Measurements from ENCODE around the gene SPATA3.
A peak's percentile ranks its signal among the peaks of the same experiment; 100 is the strongest.

The SPATA3 gene

DNA sequence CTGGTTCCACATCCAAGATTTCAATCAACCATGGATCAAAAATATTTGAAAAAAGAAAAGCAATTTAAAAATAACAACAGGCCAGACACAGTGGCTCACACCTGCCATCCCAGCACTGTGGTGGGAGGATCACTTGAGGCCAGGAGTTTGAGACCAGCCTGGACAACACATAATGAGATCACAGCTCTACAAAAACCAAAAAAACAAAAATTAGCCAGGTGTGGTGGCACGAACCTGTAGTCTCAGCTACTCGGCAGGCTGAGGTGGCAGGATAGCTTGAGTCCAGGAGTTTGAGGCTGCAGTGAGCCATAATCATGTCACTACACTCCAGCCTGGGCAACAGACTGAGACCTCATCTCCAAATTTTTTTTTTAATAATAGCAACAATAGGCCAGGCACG is 13.4 kb upstream of the SPATA3 start:
- Histone ChIP-seq H3K79me1 (ENCODE audit: low read depth, low read length) (no peaks in the 10 kb centered on the region), H3K9me3 (replicated peaks in 1 of 2; ENCODE audit: control insufficient read depth in 2 of 2, insufficient read depth in 1 of 2, low read depth in 1 of 2, low read length in 2 of 2) (no peaks in the 10 kb centered on the region), H2BK12ac (ENCODE audit: low read length) (no peak overlapping the region), H3K36me3 (replicated peaks in 1 of 2; ENCODE audit: control insufficient read depth in 2 of 2, insufficient read depth in 2 of 2, low read length in 2 of 2) (no peaks in the 10 kb centered on the region), H3K4ac (ENCODE audit: low read length) (no peak overlapping the region), H4K91ac (ENCODE audit: low read depth, low read length, poor library complexity) (no peak overlapping the region), H3K27me3 (ENCODE audit: control insufficient read depth in 3 of 3, insufficient read depth in 3 of 3, low read depth in 1 of 3, low read length in 3 of 3) (peaks cover 0 to 2% (median 0%) of the 10 kb centered on the region in 3 experiments), H3K18ac (ENCODE audit: low read length) (no peak overlapping the region), H3K14ac (ENCODE audit: low read length) (no peak overlapping the region), H3K4me1 (ENCODE audit: control insufficient read depth in 2 of 2, insufficient read depth in 1 of 2, low read depth in 1 of 2, low read length in 2 of 2) (peaks cover 5% of the 10 kb centered on the region in 2 donors), H3K4me3 (ENCODE audit: low read length in 2 of 2) (no peak overlapping the region), H3K9ac (ENCODE audit: low read depth, low read length, poor library complexity) (no peak overlapping the region), H2BK120ac (ENCODE audit: low read depth, low read length) (no peak overlapping the region), H2AFZ (ENCODE audit: low read length) (no peak overlapping the region), H4K8ac (ENCODE audit: low read depth, low read length) (no peak overlapping the region), H3K27ac (replicated peaks; ENCODE audit: low read length) (no peak overlapping the region), H2BK5ac (ENCODE audit: low read length) (no peak overlapping the region), H3K23ac (ENCODE audit: low read depth, low read length, poor library complexity) (no peak overlapping the region), H2AK5ac (ENCODE audit: low read depth, low read length) (no peak overlapping the region), H3K4me2 (ENCODE audit: insufficient read depth, low read length, poor library complexity, severe bottlenecking) (no peak overlapping the region), H2BK15ac (ENCODE audit: low read length) (no peak overlapping the region)
- WGBS, 2 donors (ENCODE audit: extremely low coverage in 2 of 2, insufficient read length in 2 of 2, insufficient replicate concordance in 1 of 2), result no CpG with 5 or more reads among the region's 3 CpGs
- DNase-seq (ENCODE audit: low spot score), result no peak

DNA sequence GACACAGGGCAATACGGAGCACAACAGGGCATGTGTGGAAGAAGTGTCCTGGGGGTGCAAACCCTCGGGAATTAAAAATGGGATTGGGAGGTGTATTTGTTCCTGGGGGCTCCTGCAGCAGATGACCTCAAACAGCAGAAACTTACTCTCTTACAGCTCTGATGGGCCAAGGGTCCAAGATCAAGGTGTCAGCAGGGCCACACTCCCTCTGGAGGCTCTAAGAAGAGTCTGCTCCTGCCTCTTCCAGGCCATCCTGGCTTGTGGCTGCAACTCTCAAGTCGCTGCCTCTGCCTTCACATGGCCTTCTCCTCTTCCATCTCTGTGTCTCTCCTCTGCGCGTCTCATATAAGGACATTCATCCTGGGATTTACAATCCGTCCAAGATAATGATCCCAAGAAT is 12.4 kb upstream of the SPATA3 start:
- Histone ChIP-seq H3K4me2 (ENCODE audit: insufficient read depth, low read length, poor library complexity, severe bottlenecking) (no peak overlapping the region), H3K18ac (ENCODE audit: low read length) (no peak overlapping the region), H2AFZ (ENCODE audit: low read length) (no peak overlapping the region), H3K4me1 (ENCODE audit: control insufficient read depth in 2 of 2, insufficient read depth in 1 of 2, low read depth in 1 of 2, low read length in 2 of 2) (peaks cover 5% of the 10 kb centered on the region in 2 donors), H2BK120ac (ENCODE audit: low read depth, low read length) (no peak overlapping the region), H3K4ac (ENCODE audit: low read length) (no peak overlapping the region), H3K27ac (replicated peaks; ENCODE audit: low read length) (no peak overlapping the region), H3K9me3 (replicated peaks in 1 of 2; ENCODE audit: control insufficient read depth in 2 of 2, insufficient read depth in 1 of 2, low read depth in 1 of 2, low read length in 2 of 2) (no peaks in the 10 kb centered on the region), H3K79me1 (ENCODE audit: low read depth, low read length) (no peaks in the 10 kb centered on the region), H3K14ac (ENCODE audit: low read length) (no peak overlapping the region), H2BK12ac (ENCODE audit: low read length) (no peak overlapping the region), H4K8ac (ENCODE audit: low read depth, low read length) (no peak overlapping the region), H3K36me3 (replicated peaks in 1 of 2; ENCODE audit: control insufficient read depth in 2 of 2, insufficient read depth in 2 of 2, low read length in 2 of 2) (no peaks in the 10 kb centered on the region), H3K9ac (ENCODE audit: low read depth, low read length, poor library complexity) (no peak overlapping the region), H2BK15ac (ENCODE audit: low read length) (no peak overlapping the region), H4K91ac (ENCODE audit: low read depth, low read length, poor library complexity) (no peak overlapping the region), H3K27me3 (ENCODE audit: control insufficient read depth in 3 of 3, insufficient read depth in 3 of 3, low read depth in 1 of 3, low read length in 3 of 3) (peaks cover 2 to 4% (median 2%) of the 10 kb centered on the region in 3 experiments), H2AK5ac (ENCODE audit: low read depth, low read length) (no peak overlapping the region), H3K23ac (ENCODE audit: low read depth, low read length, poor library complexity) (no peak overlapping the region), H2BK5ac (ENCODE audit: low read length) (no peak overlapping the region), H3K4me3 (ENCODE audit: low read length in 2 of 2) (no peak overlapping the region)
- WGBS, 2 donors (ENCODE audit: extremely low coverage in 2 of 2, insufficient read length in 2 of 2, insufficient replicate concordance in 1 of 2), result no CpG with 5 or more reads among the region's 6 CpGs
- DNase-seq (ENCODE audit: low spot score), result no peak

DNA sequence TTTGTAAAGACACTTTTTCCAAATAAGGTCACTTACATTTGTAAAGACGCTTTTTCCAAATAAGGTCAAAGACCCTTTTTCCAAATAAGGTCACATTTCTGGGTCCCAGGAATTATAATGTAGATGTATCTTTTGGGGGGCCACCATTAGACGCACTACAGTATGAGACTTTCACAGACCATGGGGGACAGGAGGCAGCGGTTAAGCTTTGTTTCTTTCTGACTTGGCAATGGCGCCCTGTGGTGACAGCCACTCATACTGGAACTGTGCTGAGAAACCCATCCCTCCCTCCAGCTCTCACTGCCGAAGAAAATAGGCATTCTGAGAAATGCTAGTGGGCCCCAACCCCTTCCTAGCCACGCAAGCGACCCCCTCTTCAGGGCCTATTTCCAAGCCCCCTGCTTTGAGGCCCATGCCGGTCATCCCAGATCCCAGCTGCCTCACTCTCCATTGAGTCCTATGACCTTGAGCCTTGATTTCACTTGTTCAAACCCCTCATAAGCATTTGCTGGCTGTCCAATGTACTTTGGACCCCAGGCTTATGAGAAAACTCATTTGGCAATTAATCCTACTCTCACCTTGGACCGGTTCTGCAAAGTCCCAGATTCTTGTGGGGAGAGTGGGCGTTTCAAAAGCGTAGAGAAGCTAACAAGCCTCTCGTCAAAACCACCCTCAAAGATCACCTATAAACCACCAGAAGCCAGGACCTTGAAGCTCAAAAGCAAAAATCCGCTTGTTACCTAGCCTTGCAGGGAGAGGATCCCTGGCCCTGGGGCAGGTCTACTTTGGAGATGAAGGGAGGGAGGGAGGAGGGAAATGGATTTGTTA is 11.3 kb upstream of the SPATA3 start:
- Histone ChIP-seq H2AK5ac (ENCODE audit: low read depth, low read length) (no peak overlapping the region), H3K14ac (ENCODE audit: low read length) (no peak overlapping the region), H2BK12ac (ENCODE audit: low read length) (no peak overlapping the region), H3K27me3 (ENCODE audit: control insufficient read depth in 3 of 3, insufficient read depth in 3 of 3, low read depth in 1 of 3, low read length in 3 of 3) (peaks cover 2 to 6% (median 2%) of the 10 kb centered on the region in 3 experiments), H3K9ac (ENCODE audit: low read depth, low read length, poor library complexity) (no peak overlapping the region), H4K91ac (ENCODE audit: low read depth, low read length, poor library complexity) (no peak overlapping the region), H2AFZ (ENCODE audit: low read length) (no peak overlapping the region), H2BK15ac (ENCODE audit: low read length) (peak overlapping the region; percentile 56), H3K36me3 (replicated peaks in 1 of 2; ENCODE audit: control insufficient read depth in 2 of 2, insufficient read depth in 2 of 2, low read length in 2 of 2) (no peaks in the 10 kb centered on the region), H4K8ac (ENCODE audit: low read depth, low read length) (no peak overlapping the region), H3K4me2 (ENCODE audit: insufficient read depth, low read length, poor library complexity, severe bottlenecking) (no peak overlapping the region), H3K27ac (replicated peaks; ENCODE audit: low read length) (no peak overlapping the region), H3K4me1 (ENCODE audit: control insufficient read depth in 2 of 2, insufficient read depth in 1 of 2, low read depth in 1 of 2, low read length in 2 of 2) (peaks cover 5% of the 10 kb centered on the region in 2 donors), H2BK5ac (ENCODE audit: low read length) (no peak overlapping the region), H3K4ac (ENCODE audit: low read length) (no peak overlapping the region), H3K4me3 (ENCODE audit: low read length in 2 of 2) (no peak overlapping the region), H3K23ac (ENCODE audit: low read depth, low read length, poor library complexity) (no peak overlapping the region), H3K9me3 (replicated peaks in 1 of 2; ENCODE audit: control insufficient read depth in 2 of 2, insufficient read depth in 1 of 2, low read depth in 1 of 2, low read length in 2 of 2) (no peaks in the 10 kb centered on the region), H3K79me1 (ENCODE audit: low read depth, low read length) (no peaks in the 10 kb centered on the region), H3K18ac (ENCODE audit: low read length) (no peak overlapping the region), H2BK120ac (ENCODE audit: low read depth, low read length) (no peak overlapping the region)
- WGBS, 2 donors (ENCODE audit: extremely low coverage in 2 of 2, insufficient read length in 2 of 2, insufficient replicate concordance in 1 of 2), result no CpG with 5 or more reads among the region's 13 CpGs
- no peak for DNase-seq (ENCODE audit: low spot score)

DNA sequence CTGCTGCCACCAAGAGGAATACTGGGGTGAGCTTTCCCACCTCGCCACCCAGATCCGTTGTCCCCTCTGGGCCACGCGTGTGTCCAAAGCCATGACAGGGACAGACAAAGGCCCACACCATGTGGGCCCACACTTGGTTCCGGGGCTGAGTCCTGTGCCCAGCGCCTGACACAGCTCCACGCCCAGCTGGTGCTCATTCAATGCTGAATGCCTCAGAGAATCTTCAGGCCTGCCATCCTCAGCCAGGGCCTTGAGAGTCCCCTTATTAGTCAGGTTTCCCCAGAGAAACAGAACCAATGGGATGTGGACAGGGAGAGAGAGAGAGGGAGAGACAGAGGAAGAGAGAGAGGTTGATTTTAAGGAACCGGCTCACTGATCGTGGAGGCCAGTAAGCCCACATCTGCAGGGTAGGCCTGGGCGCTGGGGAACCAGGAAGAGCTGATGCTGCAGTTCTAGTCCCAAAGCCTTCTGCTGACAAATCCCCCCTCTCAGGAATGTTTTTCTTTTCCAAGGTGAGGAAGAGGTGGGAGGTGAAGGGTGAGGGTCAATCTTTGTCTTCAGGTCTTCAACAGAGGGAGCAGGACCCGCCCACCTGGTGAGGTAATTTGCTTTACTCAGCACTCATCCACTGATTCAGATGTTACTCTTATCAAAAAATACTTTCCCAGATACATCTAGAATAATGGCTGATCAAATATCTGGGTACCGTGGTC is 10.2 kb upstream of the SPATA3 start:
- H4K91ac ChIP-seq (ENCODE audit: low read depth, low read length, poor library complexity), result no peak overlapping the region
- H2BK5ac ChIP-seq (ENCODE audit: low read length), result no peak overlapping the region
- peak overlapping the region; percentile 60 for H3K14ac ChIP-seq (ENCODE audit: low read length)
- H3K36me3 ChIP-seq (replicated peaks in 1 of 2; ENCODE audit: control insufficient read depth in 2 of 2, insufficient read depth in 2 of 2, low read length in 2 of 2), result no peaks in the 10 kb centered on the region
- no peak overlapping the region for H3K27ac ChIP-seq (replicated peaks; ENCODE audit: low read length)
- H3K9ac ChIP-seq (ENCODE audit: low read depth, low read length, poor library complexity), result no peak overlapping the region
- no peak for DNase-seq (ENCODE audit: low spot score)
- H2BK120ac ChIP-seq (ENCODE audit: low read depth, low read length), result no peak overlapping the region
- H2BK12ac ChIP-seq (ENCODE audit: low read length), result no peak overlapping the region
- no peaks in the 10 kb centered on the region for H3K9me3 ChIP-seq (replicated peaks in 1 of 2; ENCODE audit: control insufficient read depth in 2 of 2, insufficient read depth in 1 of 2, low read depth in 1 of 2, low read length in 2 of 2)
- no peaks in the 10 kb centered on the region for H3K79me1 ChIP-seq (ENCODE audit: low read depth, low read length)
- H4K8ac ChIP-seq (ENCODE audit: low read depth, low read length), result no peak overlapping the region
- peaks cover 2 to 6% (median 2%) of the 10 kb centered on the region in 3 experiments for H3K27me3 ChIP-seq (ENCODE audit: control insufficient read depth in 3 of 3, insufficient read depth in 3 of 3, low read depth in 1 of 3, low read length in 3 of 3)
- no peak overlapping the region for H3K4me3 ChIP-seq (ENCODE audit: low read length in 2 of 2)
- H2AK5ac ChIP-seq (ENCODE audit: low read depth, low read length), result no peak overlapping the region
- peak overlapping the region; percentile 7 for H2AFZ ChIP-seq (ENCODE audit: low read length)
- no peak overlapping the region for H2BK15ac ChIP-seq (ENCODE audit: low read length)
- H3K23ac ChIP-seq (ENCODE audit: low read depth, low read length, poor library complexity), result no peak overlapping the region
- no peak overlapping the region for H3K4ac ChIP-seq (ENCODE audit: low read length)
- H3K4me2 ChIP-seq (ENCODE audit: insufficient read depth, low read length, poor library complexity, severe bottlenecking), result no peak overlapping the region
- no CpG with 5 or more reads among the region's 12 CpGs for WGBS, 2 donors (ENCODE audit: extremely low coverage in 2 of 2, insufficient read length in 2 of 2, insufficient replicate concordance in 1 of 2)
- peaks cover 5% of the 10 kb centered on the region in 2 donors for H3K4me1 ChIP-seq (ENCODE audit: control insufficient read depth in 2 of 2, insufficient read depth in 1 of 2, low read depth in 1 of 2, low read length in 2 of 2)
- no peak overlapping the region for H3K18ac ChIP-seq (ENCODE audit: low read length)
